NOMO-1 (cell line): ENCODE data around the gene HOPX.
"Not testable (repeated sequence)": the region's sequence is repeated elsewhere in the genome, so short reads cannot be mapped to it uniquely, and the experiment has no call there.

ENCODE experiments used
- DNase-seq, 2 experiments: peaks; one replicate each; lab custom pipeline; 2025; ENCODE audit not compliant: unreplicated experiment in 2 of 2; lab: John Stamatoyannopoulos, UW

HOPX gene

GRCh38 chr4:56630876-56631666 lies 50.0 kb downstream of the HOPX start:
- no peak for DNase-seq

- DNase-seq, result no peak
Measured at GRCh38 chr4:56628592-56628991, 52.5 kb downstream of the HOPX start.

- no peak for DNase-seq
Measured at GRCh38 chr4:56627985-56628384, 53.1 kb downstream of the HOPX start.

GRCh38 chr4:56627375-56627774 lies 53.7 kb downstream of the HOPX start:
- DNase-seq, result no peak

- no peak for DNase-seq
Measured at GRCh38 chr4:56626963-56627362, 54.1 kb downstream of the HOPX start.

GRCh38 chr4:56626420-56626819 lies 54.7 kb downstream of the HOPX start:
- DNase-seq, result no peak

- DNase-seq, result no peak
Measured at GRCh38 chr4:56622176-56622575, 58.9 kb downstream of the HOPX start.

- DNase-seq, result no peak
Measured at GRCh38 chr4:56619816-56620215, 61.3 kb downstream of the HOPX start.

- DNase-seq, result peak in 1 of 2 experiments; percentile 26
Measured at GRCh38 chr4:56619160-56619559, 61.9 kb downstream of the HOPX start.

- DNase-seq, result no peak
Measured at GRCh38 chr4:56618734-56619133, 62.4 kb downstream of the HOPX start.

- no peak for DNase-seq
Measured at GRCh38 chr4:56613101-56613862, 67.8 kb downstream of the HOPX start.

GRCh38 chr4:56612282-56612681 lies 68.8 kb downstream of the HOPX start:
- DNase-seq, result no peak

GRCh38 chr4:56611501-56611900 lies 69.6 kb downstream of the HOPX start:
- no peak for DNase-seq

GRCh38 chr4:56610170-56610569 lies 70.9 kb downstream of the HOPX start:
- DNase-seq, result not testable (repeated sequence)

- no peak for DNase-seq
Measured at GRCh38 chr4:56607926-56608325, 73.2 kb downstream of the HOPX start.

- no peak for DNase-seq
Measured at GRCh38 chr4:56606385-56606784, 74.7 kb downstream of the HOPX start.

GRCh38 chr4:56605464-56605863 lies 75.6 kb downstream of the HOPX start:
- DNase-seq, result not testable (repeated sequence)

GRCh38 chr4:56603297-56603696 lies 77.8 kb downstream of the HOPX start:
- DNase-seq, result no peak
